ENCODE measurements around the gene DSE. TPM values are rescaled to one million over a fixed set of nuclear protein-coding genes. Genes with fewer than 3 reads are reported as not detected.

Gene DSE
- total RNA-seq, 1 donor from 2014 or later, result 2.7 TPM

DNA sequence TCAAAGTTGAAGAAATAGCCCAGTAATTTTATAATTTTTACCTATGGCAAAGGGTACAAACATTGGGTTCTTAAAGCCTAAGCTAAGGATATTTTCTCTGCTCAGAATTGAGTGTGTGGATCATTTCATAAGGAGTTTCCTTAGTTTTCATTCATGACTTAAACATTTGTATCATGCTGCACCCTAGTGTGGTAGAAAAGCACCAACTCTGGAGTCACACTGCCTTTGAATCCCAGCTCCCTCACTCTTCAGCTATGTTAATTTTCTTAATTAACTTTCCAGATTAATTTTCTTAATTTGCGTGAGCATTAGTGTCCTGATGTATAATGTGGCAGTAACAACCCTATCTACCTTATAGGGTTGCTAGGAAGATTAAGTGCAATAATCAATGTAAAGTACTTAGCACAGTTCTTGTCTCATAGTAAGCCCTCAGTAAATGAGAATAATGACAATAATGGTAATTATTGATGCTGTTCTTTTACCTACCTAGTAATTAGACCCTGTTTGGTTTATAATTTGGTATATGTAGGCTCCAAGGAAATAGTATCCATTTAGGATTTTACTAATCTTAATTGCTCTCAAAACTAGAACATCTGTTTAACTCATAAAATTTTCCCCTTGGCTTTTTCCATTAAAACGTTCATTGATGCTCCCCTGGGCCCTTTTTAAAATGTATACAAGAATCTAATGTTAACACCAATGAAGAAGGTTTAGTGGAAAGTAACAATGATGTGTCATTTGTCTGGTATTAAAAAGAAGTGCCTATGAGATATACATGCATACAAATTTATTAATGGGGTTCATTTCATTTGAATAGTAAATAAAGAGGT is 31.6 kb downstream of the DSE start:
- H3K9me3 Mint-ChIP-seq, result no peaks in the 10 kb centered on the region
- intact Hi-C loops (cut with micrococcal nuclease), result no loop called here
- H3K36me3 Mint-ChIP-seq (ENCODE audit: low read depth), result no peaks in the 10 kb centered on the region
- peaks cover 7% of the 10 kb centered on the region for H3K27me3 Mint-ChIP-seq
- H3K27ac Mint-ChIP-seq, result no peak overlapping the region
- no peak for DNase-seq
- no peak overlapping the region for H3K4me3 Mint-ChIP-seq
- no peaks in the 10 kb centered on the region for H3K4me1 Mint-ChIP-seq

DNA sequence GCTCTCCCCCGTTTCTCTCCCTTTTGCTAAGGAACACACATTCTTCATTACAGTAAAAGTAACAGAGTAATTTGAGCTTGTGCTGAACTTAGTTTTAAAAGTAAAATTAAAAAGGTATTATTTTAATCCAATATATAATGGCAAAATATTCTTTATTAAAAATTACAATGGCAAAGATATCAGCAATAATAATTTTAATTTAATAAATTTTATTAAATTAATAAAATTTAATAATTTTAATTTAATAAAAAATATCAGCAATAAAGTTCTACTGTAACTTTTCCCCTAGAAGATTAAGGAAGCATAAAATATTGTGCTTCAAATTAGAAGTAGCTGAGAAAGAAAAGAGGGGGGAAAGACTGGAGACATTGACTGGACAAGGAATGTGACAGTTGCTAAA is 32.5 kb downstream of the DSE start:
- H3K27me3 Mint-ChIP-seq, result peaks cover 9% of the 10 kb centered on the region
- H3K36me3 Mint-ChIP-seq (ENCODE audit: low read depth), result no peaks in the 10 kb centered on the region
- H3K4me1 Mint-ChIP-seq, result no peaks in the 10 kb centered on the region
- H3K9me3 Mint-ChIP-seq, result no peaks in the 10 kb centered on the region
- intact Hi-C loops (cut with micrococcal nuclease), result no loop called here
- H3K27ac Mint-ChIP-seq, result no peak overlapping the region
- no peak for DNase-seq
- H3K4me3 Mint-ChIP-seq, result no peak overlapping the region

DNA sequence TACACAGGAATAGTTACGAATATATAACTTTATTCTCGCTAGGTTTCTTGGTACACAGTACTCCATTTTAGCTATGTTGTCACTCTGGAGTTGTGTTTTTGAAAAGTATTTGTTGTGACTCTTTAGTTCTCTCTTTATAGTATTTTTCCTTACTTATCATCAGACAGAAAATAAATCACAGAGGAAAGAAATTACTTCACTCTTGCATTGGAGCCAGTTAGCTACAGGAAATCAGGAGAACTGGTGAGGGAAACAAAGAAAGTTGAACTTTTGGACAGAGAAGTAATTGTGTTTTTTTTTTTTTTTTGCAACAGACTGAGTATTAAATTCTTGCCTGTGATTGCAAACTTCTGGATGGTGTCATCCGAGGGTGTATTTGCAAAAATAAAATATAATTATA is 33.9 kb downstream of the DSE start:
- peaks cover 10% of the 10 kb centered on the region for H3K27me3 Mint-ChIP-seq
- no peak for DNase-seq
- no peak overlapping the region for H3K4me3 Mint-ChIP-seq
- no peaks in the 10 kb centered on the region for H3K4me1 Mint-ChIP-seq
- H3K9me3 Mint-ChIP-seq, result no peaks in the 10 kb centered on the region
- no peak overlapping the region for H3K27ac Mint-ChIP-seq
- intact Hi-C loops (cut with micrococcal nuclease), result no loop called here
- no peaks in the 10 kb centered on the region for H3K36me3 Mint-ChIP-seq (ENCODE audit: low read depth)

DNA sequence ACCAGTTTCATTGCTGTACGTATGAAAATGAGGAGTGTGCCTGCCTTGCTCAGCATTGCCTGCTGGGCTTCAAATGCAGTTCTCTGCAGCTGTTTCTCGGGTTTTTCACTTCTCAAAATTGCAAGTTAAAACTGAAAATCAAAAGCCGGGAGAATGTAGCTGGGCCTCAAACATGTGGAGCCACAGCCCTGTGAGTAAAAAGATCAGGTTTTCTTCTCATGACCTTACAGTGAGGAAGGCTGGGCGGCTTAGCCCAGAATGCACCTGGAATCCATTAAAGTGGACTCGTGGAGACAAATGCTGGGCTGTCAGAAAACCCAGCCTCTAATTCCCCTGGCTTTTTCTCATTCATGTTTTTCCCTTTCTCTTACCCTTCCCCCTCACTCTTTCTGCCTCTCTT is 34.4 kb downstream of the DSE start:
- Mint-ChIP-seq H3K36me3 (ENCODE audit: low read depth) (no peaks in the 10 kb centered on the region), H3K4me3 (no peak overlapping the region), H3K4me1 (no peaks in the 10 kb centered on the region), H3K9me3 (no peaks in the 10 kb centered on the region), H3K27me3 (peaks cover 10% of the 10 kb centered on the region), H3K27ac (no peak overlapping the region)
- DNase-seq, result no peak
- intact Hi-C loops (cut with micrococcal nuclease), result no loop called here

DNA sequence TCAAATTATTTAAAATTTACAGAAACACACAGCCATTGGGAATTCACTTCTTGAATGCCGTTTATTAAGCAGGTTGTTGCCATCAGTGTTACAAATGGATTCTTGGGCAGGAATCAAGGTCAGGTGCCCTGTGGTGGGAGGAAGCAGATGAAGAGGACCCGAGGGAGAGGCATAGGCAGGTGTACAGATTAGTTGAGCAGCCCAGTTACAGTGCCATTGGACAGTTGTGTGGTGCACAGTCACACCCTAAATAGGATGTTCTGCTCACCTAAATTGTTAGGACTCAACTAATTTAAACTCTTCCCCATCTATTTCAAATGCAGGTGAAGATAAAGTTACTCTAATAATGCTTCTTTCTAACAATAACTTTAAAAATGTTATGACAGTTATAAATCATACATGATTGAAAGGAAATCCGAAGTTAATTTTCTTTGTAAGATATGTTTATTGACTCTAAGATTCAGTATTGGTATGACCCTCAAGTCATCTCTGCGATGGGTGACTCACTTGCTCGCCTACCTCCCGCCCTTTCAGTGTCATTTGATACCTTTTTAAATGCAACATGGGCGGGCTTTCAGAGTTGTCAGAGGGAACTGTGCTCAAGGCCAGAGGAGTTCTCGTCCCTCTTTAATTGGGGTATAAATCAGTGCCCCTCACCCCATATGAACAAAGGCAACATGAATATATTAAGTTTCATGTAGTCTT is 35.1 kb downstream of the DSE start:
- Mint-ChIP-seq H3K27ac (no peak overlapping the region), H3K4me1 (no peaks in the 10 kb centered on the region), H3K4me3 (no peak overlapping the region), H3K36me3 (ENCODE audit: low read depth) (no peaks in the 10 kb centered on the region), H3K9me3 (no peaks in the 10 kb centered on the region), H3K27me3 (peaks cover 10% of the 10 kb centered on the region)
- DNase-seq, result no peak
- intact Hi-C loops (cut with micrococcal nuclease), result no loop called here

DNA sequence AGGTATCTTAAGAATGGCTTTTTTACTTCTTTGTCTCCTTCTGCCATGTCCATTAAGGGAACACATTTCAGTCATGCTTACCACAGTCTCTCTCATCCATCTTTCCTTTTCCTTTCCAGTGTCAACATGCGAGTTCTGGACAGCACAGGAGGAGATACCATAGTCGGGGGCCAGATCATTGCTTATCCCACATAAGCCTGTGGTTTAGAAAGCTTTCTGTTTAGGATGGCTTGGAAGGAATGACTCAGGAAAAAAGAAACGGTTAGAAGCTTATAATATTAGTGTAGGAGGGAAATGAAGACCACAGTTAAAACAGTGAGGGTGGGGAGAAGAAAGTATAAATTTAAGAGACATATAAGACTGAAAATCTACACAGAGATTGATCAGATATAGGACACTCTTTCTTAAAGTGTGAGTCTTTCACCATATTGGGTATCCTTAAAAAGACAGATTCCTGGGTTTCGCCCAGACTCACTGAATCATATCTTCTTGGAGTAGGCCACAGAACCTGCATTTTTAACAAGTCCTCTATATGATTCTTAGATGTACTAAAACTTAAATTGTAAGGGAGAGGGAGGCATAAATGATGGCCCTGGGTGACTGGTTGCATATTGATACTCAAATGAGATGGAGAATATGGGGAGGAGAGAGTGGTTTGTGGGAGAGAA is 36.1 kb downstream of the DSE start:
- no peak overlapping the region for H3K27ac Mint-ChIP-seq
- DNase-seq, result peak; percentile 40
- H3K36me3 Mint-ChIP-seq (ENCODE audit: low read depth), result no peaks in the 10 kb centered on the region

DNA sequence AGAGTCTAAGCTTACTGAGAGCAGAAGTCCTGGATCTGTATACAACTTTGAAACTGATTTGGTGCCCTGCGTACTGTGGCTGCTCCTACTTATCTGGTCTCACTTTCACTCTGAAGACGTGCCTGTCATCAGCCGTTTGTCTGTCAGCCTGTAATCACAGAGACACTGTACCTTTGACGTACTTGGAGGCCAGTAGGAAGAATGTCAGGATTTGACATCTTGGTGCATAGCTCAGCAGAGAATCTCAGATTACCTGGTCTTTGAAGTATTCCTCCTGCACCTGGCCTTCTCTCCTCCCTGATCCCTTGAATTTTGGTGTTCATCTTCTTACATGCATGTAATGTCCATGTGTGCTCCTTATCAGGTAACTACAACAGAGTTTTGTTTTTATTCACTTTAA is 37.7 kb downstream of the DSE start:
- H3K27me3 Mint-ChIP-seq, result peaks cover 10% of the 10 kb centered on the region
- no peaks in the 10 kb centered on the region for H3K4me1 Mint-ChIP-seq
- H3K9me3 Mint-ChIP-seq, result no peaks in the 10 kb centered on the region
- intact Hi-C loops (cut with micrococcal nuclease), result no loop called here
- H3K36me3 Mint-ChIP-seq (ENCODE audit: low read depth), result no peaks in the 10 kb centered on the region
- peak; percentile 47 for DNase-seq
- no peak overlapping the region for H3K4me3 Mint-ChIP-seq
- no peak overlapping the region for H3K27ac Mint-ChIP-seq

More for the DNA sequence above, 36.1 kb downstream of the DSE start:
- Mint-ChIP-seq H3K4me3 (no peak overlapping the region), H3K9me3 (no peaks in the 10 kb centered on the region), H3K4me1 (no peaks in the 10 kb centered on the region), H3K27me3 (peaks cover 10% of the 10 kb centered on the region)
- intact Hi-C loops (cut with micrococcal nuclease), result no loop called here

DNA sequence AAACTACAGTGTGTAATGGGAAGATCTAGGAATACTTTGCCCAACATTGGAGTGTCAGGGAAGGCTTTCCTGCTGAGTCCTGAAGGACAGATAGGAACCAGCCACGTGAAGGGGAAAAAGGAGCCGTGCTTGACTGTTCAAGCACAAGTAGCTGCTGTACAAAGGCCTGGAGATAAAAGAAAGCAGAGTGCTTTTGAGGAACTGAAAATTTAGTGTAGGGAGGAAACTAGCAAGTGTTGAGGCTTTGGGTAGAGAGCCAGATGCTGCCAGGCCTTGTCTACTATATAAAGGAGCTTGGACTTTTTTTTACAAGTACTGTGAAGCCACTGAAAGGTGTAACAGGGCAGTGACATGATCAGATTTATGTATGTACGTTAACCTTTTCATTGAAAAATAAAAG is 39.0 kb downstream of the DSE start:
- peaks cover 10% of the 10 kb centered on the region for H3K27me3 Mint-ChIP-seq
- no peak for DNase-seq
- H3K9me3 Mint-ChIP-seq, result no peaks in the 10 kb centered on the region
- H3K4me3 Mint-ChIP-seq, result no peak overlapping the region
- intact Hi-C loops (cut with micrococcal nuclease), result no loop called here
- no peak overlapping the region for H3K27ac Mint-ChIP-seq
- H3K4me1 Mint-ChIP-seq, result no peaks in the 10 kb centered on the region
- H3K36me3 Mint-ChIP-seq (ENCODE audit: low read depth), result no peaks in the 10 kb centered on the region

DNA sequence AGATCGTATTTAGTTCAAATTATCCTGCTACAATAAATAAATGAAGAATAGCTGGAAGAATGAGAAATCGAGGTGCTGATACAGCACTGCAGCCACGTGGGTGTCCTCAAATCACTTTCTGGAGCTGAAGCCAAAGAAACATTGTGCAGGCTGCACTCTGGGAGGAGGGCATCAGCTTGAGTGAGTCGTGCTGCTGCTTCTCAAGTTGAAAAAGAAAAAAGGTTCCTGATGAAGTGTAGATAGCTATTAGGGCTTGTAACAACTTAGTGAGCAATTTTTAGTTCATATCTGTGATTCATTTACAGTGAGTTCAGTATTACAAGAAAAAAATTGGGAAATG is 40.5 kb downstream of the DSE start:
- intact Hi-C loops (cut with micrococcal nuclease), result no loop called here
- no peak for DNase-seq
- Mint-ChIP-seq H3K9me3 (no peaks in the 10 kb centered on the region), H3K4me3 (no peak overlapping the region), H3K27ac (no peak overlapping the region), H3K4me1 (no peaks in the 10 kb centered on the region), H3K36me3 (ENCODE audit: low read depth) (no peaks in the 10 kb centered on the region), H3K27me3 (peaks cover 15% of the 10 kb centered on the region)

DNA sequence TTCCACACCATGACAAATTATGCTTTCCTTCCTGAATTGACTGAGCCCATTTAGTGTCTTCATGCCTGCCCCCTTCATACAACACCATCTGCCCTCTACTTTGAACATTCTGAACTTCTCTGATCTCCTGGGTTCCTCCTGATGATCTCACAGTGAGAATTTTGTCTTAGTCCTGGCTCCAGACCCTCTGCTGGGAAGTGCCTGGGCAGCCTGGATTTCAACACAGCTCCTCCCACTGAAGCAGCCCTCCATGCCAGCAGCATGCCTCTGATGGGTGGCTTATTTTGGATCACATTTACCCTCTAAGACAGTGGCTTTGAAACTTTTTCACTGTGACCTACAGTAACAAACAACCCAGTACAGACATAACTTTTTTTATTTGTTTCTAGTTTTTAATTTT is 41.5 kb downstream of the DSE start:
- no peak overlapping the region for H3K27ac Mint-ChIP-seq
- H3K4me3 Mint-ChIP-seq, result no peak overlapping the region
- no peak for DNase-seq
- H3K4me1 Mint-ChIP-seq, result no peaks in the 10 kb centered on the region
- H3K27me3 Mint-ChIP-seq, result peaks cover 12% of the 10 kb centered on the region
- H3K9me3 Mint-ChIP-seq, result no peaks in the 10 kb centered on the region
- no peaks in the 10 kb centered on the region for H3K36me3 Mint-ChIP-seq (ENCODE audit: low read depth)
- intact Hi-C loops (cut with micrococcal nuclease), result no loop called here

DNA sequence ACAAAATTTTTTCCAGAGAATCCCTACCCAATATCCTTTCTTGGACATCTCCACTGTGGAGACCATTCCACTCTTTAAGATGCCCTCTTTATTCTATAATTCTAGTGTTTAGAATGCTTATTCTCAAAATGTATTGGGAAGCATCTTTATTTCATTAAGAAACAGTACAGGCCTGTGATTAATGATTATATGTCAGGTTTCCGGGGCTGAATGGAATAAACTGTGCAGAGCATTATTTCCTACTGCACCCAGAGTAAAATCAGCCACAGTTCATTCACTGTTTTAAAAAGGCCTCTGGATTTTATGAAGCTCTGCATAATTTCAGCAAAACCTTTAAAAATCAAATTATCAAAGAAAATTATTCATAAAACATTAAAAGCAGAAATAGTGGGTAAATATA is 42.6 kb downstream of the DSE start:
- intact Hi-C loops (cut with micrococcal nuclease), result no loop called here
- peaks cover 10% of the 10 kb centered on the region for H3K27me3 Mint-ChIP-seq
- no peak overlapping the region for H3K27ac Mint-ChIP-seq
- no peak overlapping the region for H3K4me3 Mint-ChIP-seq
- H3K4me1 Mint-ChIP-seq, result no peaks in the 10 kb centered on the region
- DNase-seq, result no peak
- no peaks in the 10 kb centered on the region for H3K36me3 Mint-ChIP-seq (ENCODE audit: low read depth)
- no peaks in the 10 kb centered on the region for H3K9me3 Mint-ChIP-seq

DNA sequence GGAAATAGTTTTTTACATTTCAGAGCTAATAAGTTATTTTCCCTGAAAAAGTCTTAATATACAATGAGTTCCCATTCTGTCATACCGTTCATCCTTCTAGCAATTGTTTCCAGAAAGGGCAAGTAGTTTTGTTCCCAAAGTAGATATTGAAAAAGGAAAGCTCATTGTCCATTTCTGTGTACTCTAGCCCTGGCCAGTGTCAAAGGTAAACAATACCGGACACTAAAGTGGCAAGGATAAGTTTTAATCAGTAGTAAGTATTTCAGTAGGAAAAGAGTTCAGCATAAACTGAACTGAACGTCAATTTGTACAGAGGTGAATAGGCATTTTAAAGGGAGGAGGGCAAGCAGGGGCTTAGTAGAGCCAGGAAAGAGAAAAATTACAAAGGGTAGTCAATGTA is 46.9 kb downstream of the DSE start:
- intact Hi-C loops (cut with micrococcal nuclease), result no loop called here
- H3K4me3 Mint-ChIP-seq, result no peak overlapping the region
- H3K36me3 Mint-ChIP-seq (ENCODE audit: low read depth), result no peaks in the 10 kb centered on the region
- no peaks in the 10 kb centered on the region for H3K9me3 Mint-ChIP-seq
- DNase-seq, result no peak
- peaks cover 2% of the 10 kb centered on the region for H3K4me1 Mint-ChIP-seq
- peaks cover 8% of the 10 kb centered on the region for H3K27me3 Mint-ChIP-seq
- H3K27ac Mint-ChIP-seq, result no peak overlapping the region

DNA sequence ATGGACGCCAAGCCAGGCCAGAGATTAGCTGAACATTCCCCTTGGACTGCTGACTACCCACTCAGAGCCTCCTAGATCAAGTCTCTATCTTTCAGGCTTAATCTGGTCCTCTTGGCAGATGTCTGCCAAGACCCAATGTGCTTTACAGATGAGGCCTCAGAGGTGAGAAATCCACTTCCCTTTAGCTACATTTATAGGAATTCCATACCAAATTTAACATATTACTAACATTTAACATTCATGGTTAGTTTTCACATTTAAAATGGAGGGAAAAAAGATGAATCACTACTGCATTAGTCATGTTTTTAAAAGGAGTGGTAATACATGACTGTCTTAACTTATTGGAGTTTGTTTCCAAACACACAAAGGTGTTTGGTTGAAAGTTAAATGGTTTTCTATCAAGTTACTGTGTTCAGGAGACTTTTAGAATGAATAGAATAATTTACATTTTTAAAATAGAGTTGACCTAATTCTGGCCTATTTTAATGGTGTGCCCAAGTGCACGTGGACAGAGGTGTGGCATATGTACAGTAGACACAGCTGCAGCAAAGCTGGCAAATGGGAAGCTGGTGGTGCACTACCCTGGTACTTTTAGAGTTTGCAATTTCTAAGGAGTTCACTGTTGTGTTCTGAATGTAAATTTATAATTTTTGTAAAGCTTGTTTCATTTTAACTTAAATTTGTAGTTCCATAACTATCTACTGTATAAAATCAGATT is 48.5 kb downstream of the DSE start:
- H3K27me3 Mint-ChIP-seq, result peaks cover 8% of the 10 kb centered on the region
- intact Hi-C loops (cut with micrococcal nuclease), result no loop called here
- peaks cover 2% of the 10 kb centered on the region for H3K4me1 Mint-ChIP-seq
- H3K36me3 Mint-ChIP-seq (ENCODE audit: low read depth), result no peaks in the 10 kb centered on the region
- no peaks in the 10 kb centered on the region for H3K9me3 Mint-ChIP-seq
- no peak overlapping the region for H3K27ac Mint-ChIP-seq
- no peak for DNase-seq
- no peak overlapping the region for H3K4me3 Mint-ChIP-seq

DNA sequence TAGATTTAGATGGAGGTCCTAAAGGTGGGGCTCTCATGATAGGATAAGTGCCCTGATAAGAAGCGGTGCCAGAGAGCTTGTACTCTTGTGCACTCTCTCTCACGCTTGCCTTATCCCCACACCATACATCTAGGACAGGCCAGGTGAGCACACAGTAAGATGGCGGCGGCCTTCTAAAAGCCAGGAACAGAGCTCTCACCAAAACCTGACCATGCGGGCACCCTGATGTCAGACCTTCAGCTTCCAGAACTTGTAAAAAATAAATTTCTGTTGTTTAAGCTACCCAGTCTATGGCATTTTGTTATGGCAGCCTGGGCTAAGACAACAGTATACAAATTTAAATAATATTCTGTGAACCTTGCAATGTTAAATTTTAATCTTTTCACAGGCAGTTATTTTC is 49.6 kb downstream of the DSE start:
- Mint-ChIP-seq H3K36me3 (ENCODE audit: low read depth) (no peaks in the 10 kb centered on the region), H3K27ac (no peak overlapping the region), H3K4me1 (peaks cover 2% of the 10 kb centered on the region), H3K9me3 (no peaks in the 10 kb centered on the region), H3K4me3 (no peak overlapping the region), H3K27me3 (peaks cover 5% of the 10 kb centered on the region)
- DNase-seq, result no peak
- intact Hi-C loops (cut with micrococcal nuclease), result no loop called here
